ENCODE data around the gene WDR59. TPM values are rescaled to one million over a fixed set of nuclear protein-coding genes. Genes with fewer than 3 reads are reported as not detected.

The WDR59 gene
- total RNA-seq, 2 donors from 2014 or later, result 105 to 110 TPM

DNA sequence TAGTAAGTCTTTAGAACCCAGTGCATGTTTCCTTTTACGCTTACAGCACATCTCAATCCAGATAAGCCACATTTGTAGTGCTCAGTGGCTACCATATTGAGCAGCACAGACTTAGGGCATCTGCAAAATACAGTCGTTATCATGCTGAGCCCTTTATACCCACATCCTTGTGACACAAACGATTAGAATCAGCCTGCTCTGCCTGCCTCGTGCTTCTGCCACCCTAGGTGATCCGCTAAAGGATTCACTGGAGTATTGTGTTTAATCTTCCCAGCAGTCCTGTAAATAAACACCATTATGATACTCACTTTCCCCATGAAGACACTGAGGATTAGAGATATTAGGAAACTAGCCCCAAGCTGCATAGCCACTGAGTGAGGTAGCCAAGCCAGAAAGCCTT, 159.0 kb downstream of the WDR59 start:
- no peak for DNase-seq
- no peak overlapping the region for H3K4me3 Mint-ChIP-seq
- Histone ChIP-seq H3K36me3 (ENCODE audit: control insufficient read depth, insufficient read depth, low read length) (no peaks in the 10 kb centered on the region), H3K4me3 (ENCODE audit: low read length) (no peak overlapping the region), H3K9ac (ENCODE audit: extremely low read depth, low read length, poor library complexity, severe bottlenecking) (no peak overlapping the region), H3K9me3 (ENCODE audit: control insufficient read depth, low read length) (peaks cover 24% of the 10 kb centered on the region), H3K27ac (ENCODE audit: low read depth, low read length) (no peak overlapping the region), H3K27me3 (ENCODE audit: control insufficient read depth, insufficient read depth, low read length, poor library complexity, severe bottlenecking) (no peaks in the 10 kb centered on the region), H3K4me1 (ENCODE audit: control insufficient read depth, insufficient read depth, low read length) (peaks cover 5% of the 10 kb centered on the region)
- peaks cover 21% of the 10 kb centered on the region for H3K27me3 Mint-ChIP-seq (ENCODE audit: insufficient read depth)
- 62 to 81% methylated on average over 5 of the region's 5 CpGs for WGBS, 2 experiments (ENCODE audit: insufficient coverage in 1 of 2, insufficient read length in 1 of 2)
- peaks cover 12% of the 10 kb centered on the region for H3K4me1 Mint-ChIP-seq
- no peak overlapping the region for H3K27ac Mint-ChIP-seq
- TF ChIP-seq, protein P1, sequence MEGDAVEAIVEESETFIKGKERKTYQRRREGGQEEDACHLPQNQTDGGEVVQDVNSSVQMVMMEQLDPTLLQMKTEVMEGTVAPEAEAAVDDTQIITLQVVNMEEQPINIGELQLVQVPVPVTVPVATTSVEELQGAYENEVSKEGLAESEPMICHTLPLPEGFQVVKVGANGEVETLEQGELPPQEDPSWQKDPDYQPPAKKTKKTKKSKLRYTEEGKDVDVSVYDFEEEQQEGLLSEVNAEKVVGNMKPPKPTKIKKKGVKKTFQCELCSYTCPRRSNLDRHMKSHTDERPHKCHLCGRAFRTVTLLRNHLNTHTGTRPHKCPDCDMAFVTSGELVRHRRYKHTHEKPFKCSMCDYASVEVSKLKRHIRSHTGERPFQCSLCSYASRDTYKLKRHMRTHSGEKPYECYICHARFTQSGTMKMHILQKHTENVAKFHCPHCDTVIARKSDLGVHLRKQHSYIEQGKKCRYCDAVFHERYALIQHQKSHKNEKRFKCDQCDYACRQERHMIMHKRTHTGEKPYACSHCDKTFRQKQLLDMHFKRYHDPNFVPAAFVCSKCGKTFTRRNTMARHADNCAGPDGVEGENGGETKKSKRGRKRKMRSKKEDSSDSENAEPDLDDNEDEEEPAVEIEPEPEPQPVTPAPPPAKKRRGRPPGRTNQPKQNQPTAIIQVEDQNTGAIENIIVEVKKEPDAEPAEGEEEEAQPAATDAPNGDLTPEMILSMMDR (conservative IDR thresholded peaks at IDR 0.05), result no peak
- H3K36me3 Mint-ChIP-seq (ENCODE audit: low read depth), result no peaks in the 10 kb centered on the region
- H3K9me3 Mint-ChIP-seq, result peaks cover 8% of the 10 kb centered on the region

DNA sequence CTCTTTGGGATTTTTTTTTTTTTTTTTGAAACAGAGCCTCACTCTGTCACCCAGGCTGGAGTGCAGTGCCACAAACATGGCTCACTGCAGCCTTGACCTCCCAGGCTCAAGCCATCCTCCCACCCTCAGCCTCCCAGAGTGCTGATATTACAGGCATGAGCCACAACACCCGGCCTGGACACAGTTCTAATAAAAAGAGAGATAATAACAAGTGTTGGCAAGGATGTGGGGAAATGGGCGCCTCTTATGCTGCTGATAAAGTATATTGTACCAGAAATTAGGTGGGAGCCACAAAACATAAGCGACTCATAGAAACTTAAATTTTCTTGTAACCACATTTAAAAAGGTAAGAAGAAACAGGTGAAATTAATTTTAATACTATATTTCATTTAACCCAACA, 159.9 kb downstream of the WDR59 start:
- WGBS, 2 experiments (ENCODE audit: insufficient coverage in 1 of 2, insufficient read length in 1 of 2), result 96 to 100% methylated on average over 1 to 2 of the region's 3 CpGs
- H3K36me3 Mint-ChIP-seq (ENCODE audit: low read depth), result no peaks in the 10 kb centered on the region
- no peak overlapping the region for H3K4me3 ChIP-seq (ENCODE audit: low read length)
- no peak for DNase-seq
- H3K27me3 Mint-ChIP-seq (ENCODE audit: insufficient read depth), result peaks cover 25% of the 10 kb centered on the region
- H3K4me3 Mint-ChIP-seq, result no peak overlapping the region
- H3K4me1 Mint-ChIP-seq, result peaks cover 12% of the 10 kb centered on the region
- H3K9me3 Mint-ChIP-seq, result peaks cover 14% of the 10 kb centered on the region
- no peaks in the 10 kb centered on the region for H3K36me3 ChIP-seq (ENCODE audit: control insufficient read depth, insufficient read depth, low read length)
- H3K27me3 ChIP-seq (ENCODE audit: control insufficient read depth, insufficient read depth, low read length, poor library complexity, severe bottlenecking), result no peaks in the 10 kb centered on the region
- H3K9ac ChIP-seq (ENCODE audit: extremely low read depth, low read length, poor library complexity, severe bottlenecking), result no peak overlapping the region
- H3K4me1 ChIP-seq (ENCODE audit: control insufficient read depth, insufficient read depth, low read length), result peaks cover 5% of the 10 kb centered on the region
- TF ChIP-seq, protein P1 (conservative IDR thresholded peaks at IDR 0.05), result no peak
- H3K27ac Mint-ChIP-seq, result no peak overlapping the region
- H3K27ac ChIP-seq (ENCODE audit: low read depth, low read length), result no peak overlapping the region
- peaks cover 29% of the 10 kb centered on the region for H3K9me3 ChIP-seq (ENCODE audit: control insufficient read depth, low read length)

Other genes starting within 250 kb of the WDR59 start
- 1 to 10 TPM; 2.1 to 2.4 TPM for gene FA2H, start 210.3 kb downstream of the WDR59 start, total RNA-seq
- 10 to 100 TPM; 44.9 to 46.1 TPM for gene ZNRF1, start 13.9 kb upstream of the WDR59 start, total RNA-seq
- gene LDHD, start 131.7 kb upstream of the WDR59 start, total RNA-seq, result 1 to 10 TPM; 1.4 to 4.3 TPM
- gene ZFP1, start 163.4 kb upstream of the WDR59 start, total RNA-seq, result 10 to 100 TPM; 10.4 to 13.3 TPM
- not detected for gene CTRB2, start 222.0 kb upstream of the WDR59 start, total RNA-seq
- not detected for gene CTRB1, start 233.9 kb upstream of the WDR59 start, total RNA-seq